ENCODE data around the gene ETFB.

DNA sequence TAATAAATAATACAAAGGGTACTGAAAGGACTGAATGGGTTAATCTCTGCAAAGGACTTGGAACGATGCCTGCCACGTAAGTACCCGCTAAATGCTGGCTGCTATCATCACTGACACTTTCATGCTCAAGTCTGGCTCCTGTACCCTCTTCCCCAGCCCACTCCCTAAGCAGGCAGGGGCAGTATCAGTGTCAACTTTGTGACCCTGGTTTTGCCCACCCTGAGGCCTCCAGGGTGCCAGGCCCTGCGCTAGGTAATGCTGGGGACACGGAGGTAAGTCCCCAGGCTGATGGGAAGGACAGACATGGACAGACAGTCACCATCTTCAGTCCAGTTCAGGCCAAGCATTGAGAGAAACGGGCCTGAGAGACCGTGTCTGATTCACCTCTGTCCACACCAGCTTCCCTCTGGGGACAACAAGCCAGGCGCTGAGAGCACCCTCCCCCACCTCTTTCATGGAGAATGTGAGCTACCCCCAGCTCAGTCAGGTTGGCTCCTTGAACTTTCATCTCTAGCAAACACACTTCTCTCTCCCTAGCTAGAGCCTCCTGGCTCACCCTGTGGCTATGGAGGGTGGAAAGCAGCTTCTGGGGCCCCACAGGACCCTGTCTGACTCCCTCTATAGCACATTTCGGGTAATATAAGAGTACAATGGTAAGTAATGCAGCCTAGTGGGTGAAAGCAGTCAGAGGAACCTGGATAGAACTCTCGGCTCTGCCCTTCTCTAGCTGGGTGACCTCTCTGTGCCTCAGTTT lies 800 bp downstream of the ETFB start:
- no peak for TF ChIP-seq EZH2 (IDR thresholded peaks at IDR 0.05; ENCODE audit: insufficient read depth, poor library complexity, severe bottlenecking)
- TF ChIP-seq EZH2phosphoT487 (IDR thresholded peaks at IDR 0.05; ENCODE audit: insufficient read depth, low read depth) = no peak

Measured in GM23248 (cell line).